Glutamatergic neuron (in vitro differentiated cells): ENCODE data around the gene TSHZ2. TPM values are rescaled to one million over a fixed set of nuclear protein-coding genes. Genes with fewer than 3 reads are reported as not detected.
"Not testable (repeated sequence)": the region's sequence is repeated elsewhere in the genome, so short reads cannot be mapped to it uniquely, and the experiment has no call there.

Experiments used
- DNase-seq: peaks from one replicate; pipeline ENCODE4 v3.0.0; 2022
- H3K27ac Mint-ChIP-seq: one replicate; pipeline ENCODE4 v1.8.0; 2020; ENCODE audit warnings: mild to moderate bottlenecking, mixed read lengths, inconsistent platforms; ENCODE audit not compliant: unreplicated experiment
- H3K27me3 Mint-ChIP-seq: one replicate; pipeline ENCODE4 v1.8.0; 2020; ENCODE audit warnings: mild to moderate bottlenecking, moderate library complexity, mixed read lengths, inconsistent platforms; ENCODE audit not compliant: unreplicated experiment
- H3K36me3 Mint-ChIP-seq: one replicate; pipeline ENCODE4 v1.8.0; 2020; ENCODE audit warnings: mild to moderate bottlenecking, mixed read lengths, inconsistent platforms; ENCODE audit not compliant: unreplicated experiment
- H3K4me1 Mint-ChIP-seq: one replicate; pipeline ENCODE4 v1.8.0; 2020; ENCODE audit warnings: mild to moderate bottlenecking, low read depth, mixed read lengths, inconsistent platforms; ENCODE audit not compliant: unreplicated experiment
- H3K4me3 Mint-ChIP-seq: one replicate; pipeline ENCODE4 v1.8.0; 2020; ENCODE audit warnings: mild to moderate bottlenecking, mixed read lengths, inconsistent platforms; ENCODE audit not compliant: unreplicated experiment
- H3K9me3 Mint-ChIP-seq: one replicate; pipeline ENCODE4 v1.8.0; 2020; ENCODE audit warnings: mild to moderate bottlenecking, moderate library complexity, mixed read lengths, inconsistent platforms; ENCODE audit not compliant: unreplicated experiment
- CTCF ChIP-seq: fragments of 200-600 bp; sonication (generic); IDR thresholded peaks from one replicate; pipeline ENCODE4 v1.5.0; 2021; ENCODE audit not compliant: partially characterized antibody, unreplicated experiment
- total RNA-seq: library from RNA; stranded (reverse); fragmentation: NEBNext Ultra II Directional; extraction: Animal tissue kit (Norgen Biotek cat#: 25700); gene quantifications from one replicate; pipeline ENCODE4 v1.2.1, GENCODE V29; 2021; ENCODE audit not compliant: unreplicated experiment

Gene TSHZ2
- total RNA-seq, 1 donor from 2014 or later = 10.0 TPM

DNA sequence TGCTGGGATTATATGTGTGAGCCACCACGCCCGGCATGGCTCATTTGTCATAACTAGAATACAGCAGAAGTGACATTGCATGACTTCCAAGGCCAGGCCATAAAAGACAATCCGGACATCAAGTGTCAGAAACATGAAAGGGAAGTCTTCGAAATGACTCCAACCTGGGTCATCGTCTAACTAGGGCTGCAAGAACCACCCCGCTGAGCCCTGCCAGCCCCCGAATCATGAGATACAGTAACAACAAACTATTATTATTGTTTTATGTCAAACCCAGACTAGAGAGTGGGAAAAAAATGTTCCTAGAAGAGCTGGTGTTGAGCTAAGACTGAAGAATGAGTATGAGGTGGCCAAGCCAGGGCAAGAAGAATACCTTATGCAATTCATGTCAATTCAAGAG is 561.9 kb downstream of the TSHZ2 start:
- no peak for TF ChIP-seq CTCF
- H3K27me3 Mint-ChIP-seq = peaks cover 3% of the 10 kb centered on the region
- no peaks in the 10 kb centered on the region for H3K4me1 Mint-ChIP-seq
- no peaks in the 10 kb centered on the region for H3K36me3 Mint-ChIP-seq
- no peak overlapping the region for H3K27ac Mint-ChIP-seq
- DNase-seq = no peak
- H3K9me3 Mint-ChIP-seq = no peaks in the 10 kb centered on the region
- H3K4me3 Mint-ChIP-seq = no peak overlapping the region

GRCh38 chr20:53535878-53536277 is 563.7 kb downstream of the TSHZ2 start:
- H3K4me3 Mint-ChIP-seq = no peak overlapping the region
- no peak for DNase-seq
- no peak overlapping the region for H3K27ac Mint-ChIP-seq
- H3K36me3 Mint-ChIP-seq = no peaks in the 10 kb centered on the region
- H3K27me3 Mint-ChIP-seq = peaks cover 3% of the 10 kb centered on the region
- H3K4me1 Mint-ChIP-seq = no peaks in the 10 kb centered on the region
- TF ChIP-seq CTCF = no peak
- H3K9me3 Mint-ChIP-seq = no peaks in the 10 kb centered on the region

DNA sequence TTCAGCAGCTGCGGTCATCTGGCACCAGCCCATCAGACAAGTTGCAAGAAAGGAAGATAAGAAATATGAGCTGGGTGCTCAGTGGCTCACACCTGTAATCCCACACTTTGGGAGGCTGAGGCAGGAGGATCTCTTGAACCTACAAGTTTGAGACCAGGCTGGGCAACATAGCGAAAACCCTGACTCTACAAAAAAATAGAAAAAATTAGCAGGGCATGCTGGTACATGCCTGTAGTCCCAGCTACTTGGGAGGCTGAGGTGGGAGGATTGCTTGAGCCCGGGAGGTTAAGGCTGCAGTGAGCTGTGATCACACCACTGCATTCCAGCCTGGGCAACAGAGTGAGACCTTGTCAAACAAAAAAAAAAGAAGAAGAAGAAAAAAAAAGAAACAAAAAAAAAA is 564.2 kb downstream of the TSHZ2 start:
- H3K4me3 Mint-ChIP-seq, H3K9me3 Mint-ChIP-seq, H3K27ac Mint-ChIP-seq, H3K4me1 Mint-ChIP-seq, H3K36me3 Mint-ChIP-seq, DNase-seq, H3K27me3 Mint-ChIP-seq: not testable (repeated sequence)

DNA sequence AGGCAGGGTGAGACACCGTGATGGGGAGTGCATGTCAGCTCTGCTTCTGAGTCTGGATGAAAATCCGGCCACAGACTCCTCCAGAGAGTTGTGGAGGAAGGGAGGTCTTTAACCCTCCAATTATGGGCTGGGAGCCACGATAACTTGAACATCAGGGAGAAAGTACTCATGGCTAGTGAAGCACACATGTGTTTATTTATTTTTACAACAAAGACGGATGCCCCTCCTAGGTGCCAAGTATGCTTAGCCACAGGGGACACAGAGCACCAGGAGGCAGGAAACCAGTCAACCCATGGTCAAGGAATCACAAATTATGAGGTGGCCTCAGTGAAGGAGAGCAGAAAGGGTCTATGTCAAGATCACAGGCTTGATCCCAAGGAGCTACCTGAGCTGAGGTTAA is 567.4 kb downstream of the TSHZ2 start:
- Mint-ChIP-seq H3K4me3 (no peak overlapping the region), H3K9me3 (no peaks in the 10 kb centered on the region), H3K27ac (no peak overlapping the region), H3K27me3 (no peaks in the 10 kb centered on the region), H3K36me3 (no peaks in the 10 kb centered on the region), H3K4me1 (no peaks in the 10 kb centered on the region)
- DNase-seq = no peak
- TF ChIP-seq CTCF = no peak
